ENCODE results near the gene ZNF503. TPM values are rescaled to one million over a fixed set of nuclear protein-coding genes. Genes with fewer than 3 reads are reported as not detected.

ZNF503 gene
- total and polyA plus RNA-seq, 2 of the 8 experiments (the other 6 are each of a cell fraction or from before 2014, with no cell fraction given), result 0.03 to 0.13 TPM

DNA sequence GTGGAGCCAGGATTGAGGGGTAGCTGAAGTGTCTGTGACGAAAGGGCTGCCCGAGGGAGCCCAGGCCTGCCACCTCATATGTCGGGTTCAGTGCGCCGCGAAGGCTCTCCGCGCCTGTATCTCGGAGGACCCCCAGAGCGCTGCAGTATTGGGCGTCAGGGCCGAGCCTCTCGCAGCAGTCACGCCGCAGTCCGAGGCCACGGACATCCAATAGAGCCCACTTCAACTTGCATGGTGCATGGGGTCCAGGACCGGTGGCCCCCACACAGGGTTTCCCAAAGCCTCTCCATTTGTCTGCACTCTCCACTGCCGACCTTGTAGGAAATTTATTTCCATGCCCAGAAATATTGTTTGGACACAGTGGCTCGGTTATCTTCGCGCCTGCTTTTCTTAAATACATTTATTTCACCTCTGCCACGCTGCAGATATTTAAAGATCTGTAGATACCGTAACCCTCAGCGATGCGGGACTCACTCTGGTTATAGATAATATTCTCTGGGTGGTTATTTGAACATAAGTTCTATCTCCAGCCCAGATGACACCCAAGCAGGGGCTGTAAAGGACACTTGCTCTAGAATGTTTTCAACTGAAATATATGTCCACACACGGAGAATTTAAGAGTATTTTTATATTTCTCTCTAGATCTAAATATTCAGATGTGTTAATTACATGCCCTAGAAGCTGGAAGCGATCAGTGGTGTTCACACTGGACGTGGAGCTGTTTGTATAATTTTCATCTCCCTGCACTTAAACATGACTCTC, 5.1 kb upstream of the ZNF503 start:
- peaks cover 68 to 98% (median 90%) of the 10 kb centered on the region in 4 experiments for H3K27me3 ChIP-seq (replicated peaks in 1 of 4; ENCODE audit: control insufficient read depth in 3 of 4, extremely low read depth in 1 of 4, insufficient read depth in 3 of 4, low read length in 3 of 4)
- 17% methylated on average over 29 of the region's 29 CpGs; no CpG with 5 or more reads in 1 of the 2 experiments for WGBS, 2 experiments (ENCODE audit: extremely low coverage in 1 of 2, insufficient coverage in 1 of 2, insufficient read length in 1 of 2, insufficient replicate concordance in 2 of 2, low coverage in 1 of 2, low lambda C conversion rate in 2 of 2, missing lambda C conversion rate in 1 of 2)
- no peaks in the 10 kb centered on the region for H3K79me2 ChIP-seq (ENCODE audit: control insufficient read depth in 1 of 2, insufficient read depth in 2 of 2, low read length in 2 of 2)
- no peak overlapping the region for H3K9ac ChIP-seq (replicated peaks in 1 of 4; ENCODE audit: extremely low read depth in 1 of 4, low read depth in 3 of 4, low read length in 3 of 4)
- H3K4me3 ChIP-seq (ENCODE audit: extremely low read depth in 1 of 4, insufficient read depth in 2 of 4, low read depth in 3 of 4, low read length in 4 of 4), result peak overlapping the region in 2 of 4 experiments; percentile 17 to 82; a peak in 4 of 8 replicates
- no peak overlapping the region for H2BK15ac ChIP-seq (ENCODE audit: low read length)
- H3K56ac ChIP-seq (replicated peaks; ENCODE audit: insufficient read length, low read depth, low read length), result no peak overlapping the region
- CTCF ChIA-PET (ENCODE audit: partially characterized antibody), result interaction anchor here (1.7 kb wide), 1 partner anchor 11 kb away, joined by 5 read pairs; no protein-coding TSS in a partner anchor
- no peak for FAIRE-seq
- H3K14ac ChIP-seq (ENCODE audit: insufficient read length), result no peak overlapping the region
- H4K8ac ChIP-seq (ENCODE audit: extremely low read depth, insufficient read depth, low read length), result no peak overlapping the region
- H3K4ac ChIP-seq (replicated peaks; ENCODE audit: insufficient read length, low read depth, low read length), result no peak overlapping the region
- H3K79me1 ChIP-seq (ENCODE audit: low read depth, low read length), result no peaks in the 10 kb centered on the region
- H3K4me2 ChIP-seq (ENCODE audit: insufficient read depth in 1 of 2, low read depth in 2 of 2, low read length in 2 of 2), result peak overlapping the region; percentile 82 to 92
- no peak overlapping the region for H2BK20ac ChIP-seq (ENCODE audit: low read length)
- H3K18ac ChIP-seq (ENCODE audit: extremely low read depth, low read length), result no peak overlapping the region
- H3K23ac ChIP-seq (ENCODE audit: insufficient read length), result no peak overlapping the region
- H4K20me1 ChIP-seq (replicated peaks in 1 of 2; ENCODE audit: control insufficient read depth in 1 of 2, insufficient read depth in 2 of 2, low read length in 2 of 2), result peaks cover 21% of the 10 kb centered on the region in 2 experiments
- peaks cover 26% of the 10 kb centered on the region for H3K23me2 ChIP-seq (ENCODE audit: low read depth, low read length)
- H3K4me1 ChIP-seq (replicated peaks in 1 of 4; ENCODE audit: control insufficient read depth in 3 of 4, insufficient read depth in 4 of 4, low read length in 3 of 4), result peaks cover 8 to 25% (median 20%) of the 10 kb centered on the region in 4 experiments
- TF ChIP-seq RNF2 (IDR thresholded peaks at IDR 0.05; ENCODE audit: borderline replicate concordance, low read depth, low read length, missing control alignments, poor library complexity, severe bottlenecking), result peak; percentile 70
- peak; percentile 91 for TF ChIP-seq EZH2 (IDR thresholded peaks at IDR 0.05; ENCODE audit: low read depth, low read length, severe bottlenecking)
- peak; percentile 73; the same call in 1 of the 2 replicates for TF ChIP-seq CBX8 (IDR thresholded peaks at IDR 0.05; ENCODE audit: borderline replicate concordance, low read depth, low read length)
- TF ChIP-seq, protein P1, sequence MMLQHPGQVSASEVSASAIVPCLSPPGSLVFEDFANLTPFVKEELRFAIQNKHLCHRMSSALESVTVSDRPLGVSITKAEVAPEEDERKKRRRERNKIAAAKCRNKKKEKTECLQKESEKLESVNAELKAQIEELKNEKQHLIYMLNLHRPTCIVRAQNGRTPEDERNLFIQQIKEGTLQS (IDR thresholded peaks at IDR 0.05; ENCODE audit: insufficient read depth, low read depth, low read length), result no peak
- peak; percentile 93 for TF ChIP-seq SUZ12 (IDR thresholded peaks at IDR 0.05; ENCODE audit: low read length)
- H2BK5ac ChIP-seq (ENCODE audit: low read depth, low read length), result no peak overlapping the region
- no peak overlapping the region for H3K27ac ChIP-seq (ENCODE audit: low read depth, low read length)
- H3K9me3 ChIP-seq (ENCODE audit: insufficient read depth in 2 of 2, low read depth in 1 of 2, low read length in 1 of 2), result no peaks in the 10 kb centered on the region; a peak in 1 of 4 replicates
- no peak overlapping the region for H4K91ac ChIP-seq (replicated peaks; ENCODE audit: insufficient read length, low read length)
- peak in 1 of 2 experiments; percentile 48 for DNase-seq (ENCODE audit: low read depth in 1 of 2, low spot score in 2 of 2)
- POLR2A ChIA-PET (ENCODE audit: partially characterized antibody), result interaction anchor here (0.9 to 1.7 kb wide), 2 partner anchors 11 kb away, joined by 3 to 5 read pairs; no protein-coding TSS in a partner anchor
- H3K36me3 ChIP-seq (ENCODE audit: control insufficient read depth in 2 of 4, insufficient read depth in 4 of 4, low read length in 3 of 4), result peaks cover 0 to 10% (median 0%) of the 10 kb centered on the region in 4 experiments; a peak in 1 of 8 replicates
- H4K5ac ChIP-seq (ENCODE audit: insufficient read length, low read depth, low read length), result no peak overlapping the region
- no peak overlapping the region for H2AK5ac ChIP-seq (ENCODE audit: low read depth, low read length)
- 0 out of 2 replicates have a peak overlapping the region, but pooled peaks have one; percentile 50 for H2BK12ac ChIP-seq (ENCODE audit: low read depth, low read length)
- H2BK120ac ChIP-seq (replicated peaks; ENCODE audit: low read depth, low read length), result no peak overlapping the region
- H2AFZ ChIP-seq (ENCODE audit: low read length), result no peak overlapping the region
